Tibial nerve (tissue), 4 donors: ENCODE measurements around the gene PLLP.

Experiments used
- CTCF ChIP-seq, 5 experiments: fragments of 200-600 bp in 3 of 5; fragments of 450-650 bp in 2 of 5; sonication (generic) in 3 of 5; IDR thresholded peaks; one replicate each; pipeline ENCODE4 v1.5.1; 2016 to 2019; ENCODE audit warnings: antibody characterized with exemption in 5 of 5, mild to moderate bottlenecking in 3 of 5, moderate library complexity in 2 of 5
- EP300 ChIP-seq, 2 donors: sonication (generic); formaldehyde crosslinking; IDR thresholded peaks; one replicate each; pipeline ENCODE4 v1.6.1; 2017; ENCODE audit warnings: antibody characterized with exemption in 2 of 2, mild to moderate bottlenecking in 1 of 2
- POLR2A ChIP-seq, 2 donors: fragments of 450-650 bp; IDR thresholded peaks; one replicate each; pipeline ENCODE4 v1.6.1; 2017; ENCODE audit warnings: antibody characterized with exemption in 2 of 2, mild to moderate bottlenecking in 2 of 2, moderate library complexity in 2 of 2

- TF ChIP-seq POLR2A (IDR thresholded peaks at IDR 0.05) = no peak
- TF ChIP-seq CTCF (IDR thresholded peaks at IDR 0.05) = no peak
- TF ChIP-seq EP300 (IDR thresholded peaks at IDR 0.05) = no peak
Observed at GRCh38 chr16:57271063-57271345, 13.5 kb downstream of the PLLP start.
